Measurements from ENCODE around the gene CD79A. TPM values are rescaled to one million over a fixed set of nuclear protein-coding genes. Genes with fewer than 3 reads are reported as not detected.

Gene CD79A
- total RNA-seq, 4 donors from 2014 or later: 2.3 to 33.0 (median 8.2) TPM; not detected in 1

GRCh38 chr19:41928221-41928683, 51.2 kb downstream of the CD79A start, which contains the start of gene ERFL:
TSS of gene ERFL (minus strand) at chr19:41928449. CDS start at chr19:41912919, 15,530 bp downstream.
- Histone ChIP-seq H3K4me1 (peaks cover 0 to 22% (median 17%) of the 10 kb centered on the region in 4 donors), H3K4me3 (peak within 1 kb of the TSS; percentile 4 to 54 (median 43)), H3K27me3 (peaks cover 93% of the 10 kb centered on the region), H3K27ac (peak within 1 kb of the TSS in 2 of 4 donors; percentile 3 to 25), H3K36me3 (no peaks in the 10 kb centered on the region), H3K9me3 (no peaks in the 10 kb centered on the region)
- intact Hi-C loops (cut with DNase I; ENCODE audit: low total_unique reads) (no loop called here), in situ Hi-C loops (cut with MboI; ENCODE audit: low pct_ligation_motif_present in 1 of 4, low pct_unique_long_range_greater_than_20kb in 1 of 4, low sequenced_read_pairs in 3 of 4) (no loop called here)
- WGBS, 2 donors (ENCODE audit: low coverage in 1 of 2): 0 to 1% methylated on average over 6 to 49 of the region's 49 CpGs
- DNase-seq: no peak
- TF ChIP-seq EP300 (IDR thresholded peaks at IDR 0.05; ENCODE audit: low read depth) (no peak), POLR2AphosphoS5 (IDR thresholded peaks at IDR 0.05) (no peak), CTCF (IDR thresholded peaks at IDR 0.05) (no peak), POLR2A (IDR thresholded peaks at IDR 0.05) (no peak)

- Histone ChIP-seq H3K4me3 (peak overlapping the region in 3 of 4 donors; percentile 39 to 54 (median 47)), H3K4me1 (peaks cover 0 to 22% (median 17%) of the 10 kb centered on the region in 4 donors), H3K9me3 (no peaks in the 10 kb centered on the region), H3K27me3 (peaks cover 97% of the 10 kb centered on the region), H3K27ac (peak overlapping the region in 1 of 4 donors; percentile 25), H3K36me3 (no peaks in the 10 kb centered on the region)
- DNase-seq: peak; percentile 55
- intact Hi-C loops (cut with DNase I; ENCODE audit: low total_unique reads) (no loop called here), in situ Hi-C loops (cut with MboI; ENCODE audit: low pct_ligation_motif_present in 1 of 4, low pct_unique_long_range_greater_than_20kb in 1 of 4, low sequenced_read_pairs in 3 of 4) (no loop called here)
- no peak for TF ChIP-seq POLR2A (IDR thresholded peaks at IDR 0.05)
- TF ChIP-seq POLR2AphosphoS5 (IDR thresholded peaks at IDR 0.05): peak in 1 of 3 donors; percentile 11
- TF ChIP-seq EP300 (IDR thresholded peaks at IDR 0.05; ENCODE audit: low read depth): no peak
- TF ChIP-seq CTCF (IDR thresholded peaks at IDR 0.05): no peak
- WGBS, 2 donors (ENCODE audit: low coverage in 1 of 2): 6% methylated on average over 25 of the region's 29 CpGs; no CpG with 5 or more reads in 1 of the 2 donors
Observed at GRCh38 chr19:41928754-41929535, 51.9 kb downstream of the CD79A start.

GRCh38 chr19:41929536-41930071, 52.5 kb downstream of the CD79A start:
- Histone ChIP-seq H3K27ac (no peak overlapping the region), H3K27me3 (peaks cover 95% of the 10 kb centered on the region), H3K4me1 (peaks cover 0 to 22% (median 17%) of the 10 kb centered on the region in 4 donors), H3K4me3 (no peak overlapping the region), H3K36me3 (no peaks in the 10 kb centered on the region), H3K9me3 (no peaks in the 10 kb centered on the region)
- intact Hi-C loops (cut with DNase I; ENCODE audit: low total_unique reads) (no loop called here), in situ Hi-C loops (cut with MboI; ENCODE audit: low pct_ligation_motif_present in 1 of 4, low pct_unique_long_range_greater_than_20kb in 1 of 4, low sequenced_read_pairs in 3 of 4) (no loop called here)
- DNase-seq: no peak
- TF ChIP-seq CTCF (IDR thresholded peaks at IDR 0.05) (no peak), POLR2A (IDR thresholded peaks at IDR 0.05) (no peak), EP300 (IDR thresholded peaks at IDR 0.05; ENCODE audit: low read depth) (no peak)
- 51% methylated on average over 14 of the region's 14 CpGs; no CpG with 5 or more reads in 1 of the 2 donors for WGBS, 2 donors (ENCODE audit: low coverage in 1 of 2)

GRCh38 chr19:41930322-41930722, 53.2 kb downstream of the CD79A start:
- Histone ChIP-seq H3K36me3 (no peaks in the 10 kb centered on the region), H3K4me3 (no peak overlapping the region), H3K9me3 (no peaks in the 10 kb centered on the region), H3K27ac (no peak overlapping the region), H3K4me1 (peaks cover 0 to 26% (median 21%) of the 10 kb centered on the region in 4 donors), H3K27me3 (peaks cover 92% of the 10 kb centered on the region)
- intact Hi-C loops (cut with DNase I; ENCODE audit: low total_unique reads) (no loop called here), in situ Hi-C loops (cut with MboI; ENCODE audit: low pct_ligation_motif_present in 1 of 4, low pct_unique_long_range_greater_than_20kb in 1 of 4, low sequenced_read_pairs in 3 of 4) (no loop called here)
- no peak for DNase-seq
- TF ChIP-seq CTCF (IDR thresholded peaks at IDR 0.05): no peak
- no peak for TF ChIP-seq POLR2AphosphoS5 (IDR thresholded peaks at IDR 0.05)
- TF ChIP-seq POLR2A (IDR thresholded peaks at IDR 0.05): no peak
- no peak for TF ChIP-seq EP300 (IDR thresholded peaks at IDR 0.05; ENCODE audit: low read depth)
- 30 to 40% methylated on average over 4 to 7 of the region's 7 CpGs for WGBS, 2 donors (ENCODE audit: low coverage in 1 of 2)
